RWPE2 (cell line): ENCODE measurements around the gene KIF3A.

Experiments
- ATAC-seq: fragments of 200-7000 bp; cut with Tn5 transposase; 3 replicates; pipeline ENCODE4 v1.9.1; 2021; ENCODE audit warnings: low read depth
- DNase-seq: peaks from one replicate; pipeline ENCODE4 v3.0.0-alpha.2; 2020; ENCODE audit warnings: low spot score
- H3K27ac ChIP-seq: fragments of 450-650 bp; 2 replicates; pipeline ENCODE4 v1.5.1; 2017; ENCODE audit warnings: mild to moderate bottlenecking; ENCODE audit not compliant: poor library complexity, severe bottlenecking
- H3K27me3 ChIP-seq: fragments of 250-450 bp; sonication (Bioruptor Pico); 2 replicates; pipeline ENCODE4 v1.5.1; 2021; ENCODE audit warnings: mild to moderate bottlenecking, moderate library complexity; ENCODE audit not compliant: insufficient read depth, poor library complexity, severe bottlenecking
- H3K36me3 ChIP-seq: fragments of 250-450 bp; sonication (Bioruptor Pico); 2 replicates; pipeline ENCODE4 v1.5.1; 2020; ENCODE audit warnings: low read depth, mild to moderate bottlenecking, moderate library complexity
- H3K4me1 ChIP-seq: fragments of 250-450 bp; sonication (Bioruptor Pico); 2 replicates; pipeline ENCODE4 v1.5.1; 2021; ENCODE audit warnings: mild to moderate bottlenecking, moderate library complexity; ENCODE audit not compliant: insufficient read depth, poor library complexity, severe bottlenecking
- H3K4me3 ChIP-seq: fragments of 250-450 bp; sonication (Bioruptor Pico); 2 replicates; pipeline ENCODE4 v1.5.1; 2021; ENCODE audit warnings: mild to moderate bottlenecking, moderate library complexity; ENCODE audit not compliant: severe bottlenecking
- H3K9me3 ChIP-seq: fragments of 250-450 bp; sonication (Bioruptor Pico); 2 replicates; pipeline ENCODE4 v1.5.1; 2021; ENCODE audit warnings: mild to moderate bottlenecking, moderate library complexity; ENCODE audit not compliant: severe bottlenecking
- CTCF ChIP-seq: fragments of 450-650 bp; IDR thresholded peaks from one replicate; pipeline ENCODE4 v1.5.1; 2017; ENCODE audit warnings: mild to moderate bottlenecking, moderate library complexity; ENCODE audit not compliant: poor library complexity, severe bottlenecking

KIF3A gene

GRCh38 chr5:132664696-132665209 is 72.6 kb downstream of the KIF3A start:
- Histone ChIP-seq H3K4me1 (no peaks in the 10 kb centered on the region), H3K36me3 (no peaks in the 10 kb centered on the region), H3K4me3 (no peak overlapping the region), H3K27me3 (no peaks in the 10 kb centered on the region), H3K9me3 (no peaks in the 10 kb centered on the region), H3K27ac (no peak overlapping the region)
- no peak for TF ChIP-seq CTCF
- ATAC-seq (no peak), DNase-seq (no peak)

DNA sequence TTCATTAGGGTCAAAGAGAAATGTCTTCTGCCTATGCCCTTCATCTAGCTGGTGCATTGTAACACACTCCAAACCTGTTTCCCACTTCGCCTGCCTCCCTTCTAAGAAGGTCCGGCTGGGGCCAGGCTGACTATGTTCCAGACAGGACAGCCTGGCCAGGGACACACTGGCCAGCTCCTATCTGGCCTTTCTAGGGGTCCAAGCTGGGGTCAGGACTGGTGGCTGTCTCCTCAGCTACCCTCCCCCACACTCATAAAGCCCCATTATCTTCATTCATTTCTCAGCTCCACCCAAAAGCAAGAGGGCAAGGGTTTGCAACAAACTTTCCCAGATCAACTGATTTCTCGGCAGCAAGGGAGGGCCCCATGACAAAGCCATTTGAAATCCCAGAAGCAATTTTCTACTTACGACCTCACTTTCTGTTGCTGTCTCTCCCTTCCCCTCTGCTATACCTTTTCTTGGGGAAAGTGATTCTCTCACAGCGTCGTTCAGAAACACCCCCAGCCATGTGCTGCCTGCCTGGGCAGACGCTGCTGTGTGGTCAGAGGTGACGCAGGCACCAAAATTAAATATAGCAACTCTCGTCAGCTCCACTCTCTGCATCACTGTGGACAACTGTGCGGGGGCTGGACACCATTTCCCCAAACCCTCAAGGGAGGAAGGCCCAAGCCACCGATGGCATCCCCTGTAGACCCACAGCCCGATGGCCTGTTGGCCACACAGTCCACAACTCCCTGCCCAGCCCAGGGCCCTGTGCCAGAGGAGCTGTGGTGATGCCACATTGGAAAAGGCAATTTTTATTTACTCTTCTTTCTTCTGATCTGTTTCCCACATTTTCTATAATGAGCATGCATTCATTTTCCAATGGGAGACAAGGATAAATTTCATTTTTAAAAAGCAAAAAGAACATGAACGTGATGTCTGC is 73.3 kb downstream of the KIF3A start:
- Histone ChIP-seq H3K4me1 (no peaks in the 10 kb centered on the region), H3K4me3 (no peak overlapping the region), H3K9me3 (no peaks in the 10 kb centered on the region), H3K27ac (no peak overlapping the region), H3K27me3 (no peaks in the 10 kb centered on the region), H3K36me3 (no peaks in the 10 kb centered on the region)
- DNase-seq (no peak), ATAC-seq (no peak)
- TF ChIP-seq CTCF = no peak

- H3K27ac ChIP-seq = no peak overlapping the region
- H3K9me3 ChIP-seq = no peaks in the 10 kb centered on the region
- ATAC-seq (peak; percentile 17; the same call in 1 of the 3 replicates), DNase-seq (no peak)
- H3K4me1 ChIP-seq = no peaks in the 10 kb centered on the region
- no peak overlapping the region for H3K4me3 ChIP-seq
- no peak for TF ChIP-seq CTCF
- H3K36me3 ChIP-seq = no peaks in the 10 kb centered on the region
- H3K27me3 ChIP-seq = no peaks in the 10 kb centered on the region
Observed at GRCh38 chr5:132662925-132663770, 74.2 kb downstream of the KIF3A start.

GRCh38 chr5:132662004-132662401 is 75.3 kb downstream of the KIF3A start:
- Histone ChIP-seq H3K27ac (no peak overlapping the region), H3K4me3 (no peak overlapping the region), H3K36me3 (no peaks in the 10 kb centered on the region), H3K27me3 (no peaks in the 10 kb centered on the region), H3K9me3 (no peaks in the 10 kb centered on the region), H3K4me1 (no peaks in the 10 kb centered on the region)
- TF ChIP-seq CTCF = no peak
- DNase-seq (no peak), ATAC-seq (no peak)
